ENCODE measurements around the gene LILRA5. TPM values are rescaled to one million over a fixed set of nuclear protein-coding genes. Genes with fewer than 3 reads are reported as not detected.
"Not testable (repeated sequence)": the region's sequence is repeated elsewhere in the genome, so short reads cannot be mapped to it uniquely, and the experiment has no call there.

The LILRA5 gene
- total RNA-seq, 2 donors from 2014 or later: not detected

- not testable (repeated sequence) for ATAC-seq; H3K27ac Mint-ChIP-seq; DNase-seq (ENCODE audit: low spot score in 2 of 2); H3K9me3 Mint-ChIP-seq; H3K36me3 Mint-ChIP-seq
These were observed 41.4 kb downstream of the LILRA5 start for GRCh38 chr19:54271587-54271986.

- Mint-ChIP-seq H3K9me3 (no peaks in the 10 kb centered on the region), H3K36me3 (no peaks in the 10 kb centered on the region), H3K27ac (no peak overlapping the region)
- DNase-seq (ENCODE audit: low spot score in 2 of 2): no peak
- no peak for ATAC-seq
These were observed 41.9 kb downstream of the LILRA5 start for GRCh38 chr19:54271106-54271505.

GRCh38 chr19:54268936-54269335 is 44.0 kb downstream of the LILRA5 start:
- Mint-ChIP-seq H3K27ac (no peak overlapping the region), H3K9me3 (no peaks in the 10 kb centered on the region), H3K36me3 (no peaks in the 10 kb centered on the region)
- DNase-seq (ENCODE audit: low spot score in 2 of 2) (no peak), ATAC-seq (no peak)

GRCh38 chr19:54266133-54266532 is 46.8 kb downstream of the LILRA5 start:
- H3K27ac Mint-ChIP-seq: no peak overlapping the region
- DNase-seq (ENCODE audit: low spot score in 2 of 2) (peak in 1 of 2 donors; percentile 74), ATAC-seq (peak; percentile 78 to 79)
- H3K9me3 Mint-ChIP-seq: no peaks in the 10 kb centered on the region
- H3K36me3 Mint-ChIP-seq: no peaks in the 10 kb centered on the region

- Mint-ChIP-seq H3K36me3 (no peaks in the 10 kb centered on the region), H3K9me3 (no peaks in the 10 kb centered on the region), H3K27ac (no peak overlapping the region)
- DNase-seq (ENCODE audit: low spot score in 2 of 2): no peak
- no peak for ATAC-seq
These were observed 50.5 kb downstream of the LILRA5 start for GRCh38 chr19:54262470-54262869.

- Mint-ChIP-seq H3K36me3 (no peaks in the 10 kb centered on the region), H3K27ac (no peak overlapping the region), H3K9me3 (no peaks in the 10 kb centered on the region)
- DNase-seq (ENCODE audit: low spot score in 2 of 2) (peak in 1 of 2 donors; percentile 11), ATAC-seq (no peak)
These were observed 50.9 kb downstream of the LILRA5 start for GRCh38 chr19:54262066-54262465.

- H3K9me3 Mint-ChIP-seq: no peaks in the 10 kb centered on the region
- no peak within 1 kb of the TSS for H3K27ac Mint-ChIP-seq
- no peaks in the 10 kb centered on the region for H3K36me3 Mint-ChIP-seq
- no peak for DNase-seq (ENCODE audit: low spot score in 2 of 2)
- ATAC-seq: no peak
These were observed 55.9 kb downstream of the LILRA5 start, which contains the start of gene LILRB5 for GRCh38 chr19:54257116-54257480. LILRB5 (minus strand) TSS chr19:54257273; CDS start chr19:54257193, 80 bp downstream.

Other genes starting within 250 kb of the LILRA5 start
- gene VSTM1, start 249.3 kb downstream of the LILRA5 start, total RNA-seq: not detected
- not detected for gene TARM1, start 231.8 kb downstream of the LILRA5 start, total RNA-seq
- gene OSCAR, start 212.4 kb downstream of the LILRA5 start, total RNA-seq: under 1 TPM in 1 of 2 donors, not detected in 1; 0.72 TPM
- 10 to 100 TPM; 59.4 to 76.1 TPM for gene NDUFA3, start 210.3 kb downstream of the LILRA5 start, total RNA-seq
- 10 to 100 TPM; 30.4 to 37.4 TPM for gene TFPT, start 197.5 kb downstream of the LILRA5 start, total RNA-seq
- gene PRPF31, start 197.4 kb downstream of the LILRA5 start, total RNA-seq: 10 to 100 TPM; 47.9 to 92.9 TPM
- 10 to 100 TPM; 57.3 to 59.9 TPM for gene CNOT3, start 175.4 kb downstream of the LILRA5 start, total RNA-seq
- 1 to 10 TPM; 3.5 to 6.1 TPM for gene LENG1, start 153.4 kb downstream of the LILRA5 start, total RNA-seq
- not detected for gene TMC4, start 140.0 kb downstream of the LILRA5 start, total RNA-seq
- gene MBOAT7, start 123.6 kb downstream of the LILRA5 start, total RNA-seq: 10 to 100 TPM; 56.8 to 97.2 TPM
- 10 to 100 TPM; 10.2 to 15.8 TPM for gene TSEN34, start 121.9 kb downstream of the LILRA5 start, total RNA-seq
- gene RPS9, start 112.3 kb downstream of the LILRA5 start, total RNA-seq: 1,000 to 10,000 TPM; 1,448 to 1,707 TPM
- under 1 TPM in 1 of 2 donors, not detected in 1; 0.37 TPM for gene LILRB3, start 90.2 kb downstream of the LILRA5 start, total RNA-seq
- gene LILRA6, start 70.4 kb downstream of the LILRA5 start, total RNA-seq: not detected
- gene LILRB5, start 55.9 kb downstream of the LILRA5 start, total RNA-seq: not detected
- gene LILRB2, start 32.1 kb downstream of the LILRA5 start, total RNA-seq: not detected
- gene LILRA4, start 26.0 kb upstream of the LILRA5 start, total RNA-seq: not detected
- 1 to 10 TPM; 2.9 to 9.9 TPM for gene LAIR1, start 51.8 kb upstream of the LILRA5 start, total RNA-seq
- gene TTYH1, start 102.3 kb upstream of the LILRA5 start, total RNA-seq: under 1 TPM in 1 of 2 donors, not detected in 1; 0.37 TPM
- gene LENG8, start 136.0 kb upstream of the LILRA5 start, total RNA-seq: 100 to 1,000 TPM; 191 to 205 TPM
- 1 to 10 TPM; 2.5 to 5.8 TPM for gene LENG9, start 150.6 kb upstream of the LILRA5 start, total RNA-seq
- not detected for gene CDC42EP5, start 160.1 kb upstream of the LILRA5 start, total RNA-seq
- gene LAIR2, start 189.7 kb upstream of the LILRA5 start, total RNA-seq: 1 to 10 TPM; 1.7 to 8.4 TPM